WTC11 (cell line): Measurements from ENCODE around the gene SLC25A2. TPM values are rescaled to one million over a fixed set of nuclear protein-coding genes. Genes with fewer than 3 reads are reported as not detected.

ENCODE experiments used
- ATAC-seq: fragments of 200-7000 bp; cut with Tn5 transposase; 2 replicates; pipeline ENCODE4 v1.10.0; 2021; ENCODE audit warnings: mild to moderate bottlenecking, moderate library complexity
- CTCF ChIA-PET: fragments of 300-600 bp; sonication (Branson Sonifier 250); formaldehyde crosslinking; loops from one replicate; lab custom pipeline; 2021; ENCODE audit warnings: antibody characterized with exemption; lab: Charles Lee
- POLR2A ChIA-PET: fragments of 350-600 bp; sonication (Branson Sonifier 250); formaldehyde crosslinking; loops from one replicate; lab custom pipeline; 2021; ENCODE audit warnings: antibody characterized with exemption; lab: Charles Lee
- DNase-seq: peaks from one replicate; pipeline ENCODE4 v3.0.0; 2021; ENCODE audit warnings: low spot score
- H3K27ac Mint-ChIP-seq: 2 replicates; pipeline ENCODE4 v1.8.0; 2021; ENCODE audit warnings: mixed read lengths
- H3K27me3 Mint-ChIP-seq: 2 replicates; pipeline ENCODE4 v1.8.0; 2021; ENCODE audit warnings: low read depth, mild to moderate bottlenecking, moderate library complexity, mixed read lengths
- H3K36me3 Mint-ChIP-seq: 2 replicates; pipeline ENCODE4 v1.8.0; 2021; ENCODE audit warnings: mixed read lengths
- H3K4me1 Mint-ChIP-seq: 2 replicates; pipeline ENCODE4 v1.8.0; 2022; ENCODE audit warnings: mixed read lengths
- H3K4me3 Mint-ChIP-seq: 2 replicates; pipeline ENCODE4 v1.8.0; 2021; ENCODE audit warnings: mild to moderate bottlenecking, moderate library complexity, mixed read lengths
- H3K9me3 Mint-ChIP-seq: 2 replicates; pipeline ENCODE4 v1.8.0; 2021; ENCODE audit warnings: mixed read lengths
- ATF2 ChIP-seq: sonication (generic); formaldehyde crosslinking; IDR thresholded peaks from 2 replicates; pipeline ENCODE4 v1.8.1; 2022; ENCODE audit warnings: low read depth, missing genetic modification reagents, borderline replicate concordance
- ATF3 ChIP-seq: sonication (generic); formaldehyde crosslinking; conservative IDR thresholded peaks from 2 replicates; pipeline ENCODE4 v1.8.1; 2022; ENCODE audit warnings: mild to moderate bottlenecking, missing genetic modification reagents
- E2F1 ChIP-seq: sonication (generic); formaldehyde crosslinking; IDR thresholded peaks from 2 replicates; pipeline ENCODE4 v1.8.0; 2022; ENCODE audit warnings: mild to moderate bottlenecking, missing genetic modification reagents
- FOXJ3 ChIP-seq: sonication (generic); formaldehyde crosslinking; IDR thresholded peaks from 2 replicates; pipeline ENCODE4 v1.9.0; 2021; ENCODE audit warnings: missing genetic modification reagents, mild to moderate bottlenecking, borderline replicate concordance
- FOXP1 ChIP-seq: sonication (generic); formaldehyde crosslinking; IDR thresholded peaks from 2 replicates; pipeline ENCODE4 v1.8.0; 2022; ENCODE audit warnings: missing genetic modification reagents, mild to moderate bottlenecking, moderate library complexity, borderline replicate concordance
- KAT7 ChIP-seq: sonication (generic); formaldehyde crosslinking; IDR thresholded peaks from 2 replicates; pipeline ENCODE4 v1.8.1; 2023; ENCODE audit warnings: missing genetic modification reagents, mild to moderate bottlenecking, borderline replicate concordance
- NR2C2 ChIP-seq: sonication (generic); formaldehyde crosslinking; IDR thresholded peaks from 2 replicates; pipeline ENCODE4 v1.8.0; 2022; ENCODE audit warnings: mild to moderate bottlenecking, missing genetic modification reagents
- PRDM15 ChIP-seq: sonication (generic); formaldehyde crosslinking; IDR thresholded peaks from 2 replicates; pipeline ENCODE4 v1.8.0; 2022; ENCODE audit warnings: missing genetic modification reagents
- SMAD4 ChIP-seq: sonication (generic); formaldehyde crosslinking; IDR thresholded peaks from 2 replicates; pipeline ENCODE4 v1.8.0; 2022; ENCODE audit warnings: mild to moderate bottlenecking, missing genetic modification reagents
- SP1 ChIP-seq: sonication (generic); formaldehyde crosslinking; conservative IDR thresholded peaks from 2 replicates; pipeline ENCODE4 v1.8.1; 2022; ENCODE audit warnings: missing genetic modification reagents
- USF2 ChIP-seq: sonication (generic); formaldehyde crosslinking; IDR thresholded peaks from 2 replicates; pipeline ENCODE4 v1.8.1; 2023; ENCODE audit warnings: mild to moderate bottlenecking, missing genetic modification reagents, moderate library complexity
- ZNF281 ChIP-seq: sonication (generic); formaldehyde crosslinking; IDR thresholded peaks from 2 replicates; pipeline ENCODE4 v1.8.0; 2023; ENCODE audit warnings: mild to moderate bottlenecking, missing genetic modification reagents
- ZNF396 ChIP-seq: fragments of 250-450 bp; sonication (Bioruptor Pico); IDR thresholded peaks from 2 replicates; pipeline ENCODE4 v1.8.0; 2021; ENCODE audit warnings: mild to moderate bottlenecking, moderate library complexity, borderline replicate concordance
- ZNF532 ChIP-seq: fragments of 250-450 bp; sonication (Bioruptor Pico); IDR thresholded peaks from 2 replicates; pipeline ENCODE4 v1.9.0; 2021; ENCODE audit warnings: mild to moderate bottlenecking, borderline replicate concordance
- total RNA-seq: library from RNA; stranded (reverse); gene quantifications from 3 replicates; pipeline ENCODE4 v1.2.3, GENCODE V29; 2021

Gene SLC25A2
- total RNA-seq, 1 experiment from 2014 or later, result 0.24 TPM

- TF ChIP-seq SMAD4 (CRISPR knock-in tag), result no peak
- TF ChIP-seq ZNF281 (CRISPR knock-in tag), result no peak
- no peak for TF ChIP-seq E2F1 (CRISPR knock-in tag)
- TF ChIP-seq, all 79 proteins: peak for 0
Observed at GRCh38 chr5:141261238-141261546, 42.7 kb downstream of the SLC25A2 start (continued).

GRCh38 chr5:141260458-141261237, 43.2 kb downstream of the SLC25A2 start:
- Mint-ChIP-seq H3K4me1 (no peaks in the 10 kb centered on the region), H3K4me3 (no peak overlapping the region), H3K27me3 (peaks cover 11% of the 10 kb centered on the region), H3K36me3 (peaks cover 78% of the 10 kb centered on the region), H3K9me3 (peaks cover 89% of the 10 kb centered on the region), H3K27ac (no peak overlapping the region)
- POLR2A ChIA-PET, result no interaction called here
- CTCF ChIA-PET, result no interaction called here
- DNase-seq (no peak), ATAC-seq (no peak)
- TF ChIP-seq ZNF281 (CRISPR knock-in tag) (no peak), ZNF532 (CRISPR knock-in tag) (no peak), ZNF396 (no peak), FOXJ3 (no peak), ATF3 (CRISPR knock-in tag) (no peak), SP1 (CRISPR knock-in tag) (no peak), PRDM15 (CRISPR knock-in tag) (no peak), FOXP1 (no peak), USF2 (CRISPR knock-in tag) (no peak), ATF2 (no peak), KAT7 (no peak), NR2C2 (no peak)
